Limb (tissue), 2 donors: ENCODE measurements around the gene P3R3URF.
"Not testable (repeated sequence)": the region's sequence is repeated elsewhere in the genome, so short reads cannot be mapped to it uniquely, and the experiment has no call there.

Source experiments
- DNase-seq, 2 donors: peaks; one replicate each; pipeline ENCODE4 v3.0.0-alpha.2; 2016; ENCODE audit errors: extremely low spot score in 2 of 2

Gene P3R3URF

DNA sequence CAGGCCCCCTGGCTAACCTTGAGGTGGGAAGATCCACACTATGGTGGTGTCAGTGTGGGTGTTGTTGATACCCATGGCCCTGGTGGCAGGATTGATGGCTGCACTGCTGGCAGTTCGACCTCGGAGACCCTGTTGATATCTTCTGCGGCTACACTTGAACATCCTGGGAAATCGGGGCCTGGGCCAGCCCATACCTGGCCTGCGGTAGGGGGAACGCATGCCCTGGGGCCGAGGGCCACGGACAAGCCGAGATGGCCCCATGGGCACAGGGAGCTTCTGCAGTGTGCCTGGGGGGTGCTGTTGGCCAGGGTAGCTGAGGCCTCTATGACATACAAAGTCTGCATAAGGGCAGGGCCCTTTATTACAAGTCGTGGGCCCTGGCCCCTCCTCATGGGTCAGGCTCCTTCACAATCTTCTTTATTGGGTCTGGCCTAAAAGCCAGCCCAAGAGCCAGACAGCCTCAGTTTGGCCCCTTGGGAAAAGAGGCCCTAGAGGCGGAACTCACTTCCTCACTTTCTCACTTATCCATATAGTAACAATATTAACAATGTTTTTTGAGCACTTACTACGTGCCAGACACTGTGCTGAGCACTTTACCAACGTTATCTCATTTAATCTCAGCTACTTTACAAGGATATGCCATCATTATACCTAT lies at the start of gene P3R3URF:
TSS of gene P3R3URF (minus strand) at position 278 of the 655 bp plus-strand sequence. CDS start at position 261, 17 bp downstream.
- DNase-seq: no peak

DNA sequence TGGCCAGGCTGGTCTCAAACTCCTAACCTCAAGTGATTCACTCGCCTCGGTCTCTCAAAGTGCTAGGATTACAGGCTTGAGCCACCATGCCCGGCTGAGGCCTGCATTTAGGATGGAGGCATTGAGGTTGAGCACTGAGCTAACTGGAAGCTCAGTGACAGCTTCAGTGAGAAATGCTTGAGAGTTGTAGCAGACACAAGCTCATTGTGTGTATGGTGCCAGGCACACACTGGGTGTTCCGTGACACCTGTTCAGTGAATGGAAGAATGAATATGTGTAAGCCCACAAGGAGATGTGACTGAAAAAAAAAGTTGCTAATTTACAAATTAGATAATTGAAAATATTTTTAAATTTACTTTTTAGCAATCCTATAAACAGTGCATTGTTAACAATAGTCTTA lies 48.7 kb upstream of the P3R3URF start:
- no peak for DNase-seq

DNA sequence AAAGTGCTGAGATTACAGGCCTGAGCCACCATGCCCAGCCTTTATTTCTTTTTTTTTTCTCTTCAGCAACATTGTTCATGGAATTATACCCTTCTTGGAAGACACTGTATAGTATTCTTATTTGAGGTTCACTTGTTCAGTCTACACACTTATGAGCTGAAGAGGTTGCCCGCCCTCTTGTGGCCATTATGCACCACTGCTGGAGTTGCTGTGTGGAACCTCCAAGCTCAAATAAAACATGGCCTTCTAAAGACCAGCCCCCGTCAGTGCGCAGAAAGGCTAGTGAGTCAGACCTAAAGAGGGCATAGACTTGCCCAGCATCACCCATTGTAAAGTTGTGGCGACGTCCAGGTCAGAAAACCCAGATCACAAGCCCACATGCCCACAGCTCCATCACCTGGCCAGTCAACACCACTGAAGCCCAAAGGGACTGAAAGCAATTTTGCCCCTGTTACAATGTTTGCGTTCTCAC lies 47.2 kb upstream of the P3R3URF start:
- DNase-seq: peak; percentile 72 to 87

DNA sequence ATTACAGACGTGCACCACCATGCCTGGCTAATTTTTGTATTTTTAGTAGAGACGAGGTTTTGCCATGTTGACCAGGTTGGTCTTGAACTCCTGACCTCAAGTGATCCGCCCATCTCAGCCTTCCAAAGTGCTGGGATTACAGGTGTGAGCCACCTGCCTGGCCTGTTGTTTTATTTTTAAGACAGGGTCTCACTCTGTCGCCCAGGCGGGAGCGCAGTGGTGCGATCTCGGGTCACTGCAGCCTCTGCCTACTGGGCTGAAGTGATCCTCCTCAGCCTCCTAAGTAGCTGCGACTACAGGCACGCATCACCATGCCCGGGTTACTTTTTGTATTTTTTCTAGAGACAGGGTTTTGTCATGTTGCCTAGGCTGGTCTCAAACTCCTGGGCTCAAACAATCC lies 46.8 kb upstream of the P3R3URF start:
- not testable (repeated sequence) for DNase-seq

DNA sequence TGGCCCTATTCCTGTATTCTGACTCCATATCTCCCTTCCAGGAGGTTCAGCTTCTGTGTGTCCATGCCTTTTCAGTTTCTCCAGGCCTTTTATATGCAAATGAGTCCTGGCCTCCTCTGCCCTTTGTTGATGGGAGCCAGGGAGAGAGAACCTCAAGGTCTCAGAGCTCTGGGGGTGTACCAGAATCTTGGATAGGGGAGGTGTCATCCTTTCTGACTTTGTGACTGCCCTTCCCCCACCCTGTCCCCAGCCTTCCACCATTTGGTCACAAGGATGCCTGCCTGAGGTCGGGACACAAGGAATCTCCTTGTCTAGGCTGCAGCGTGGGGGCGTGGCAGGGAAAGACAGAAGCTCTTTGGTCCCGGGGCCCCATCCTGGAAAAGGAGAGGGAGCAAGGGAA lies 45.5 kb upstream of the P3R3URF start:
- DNase-seq: no peak

DNA sequence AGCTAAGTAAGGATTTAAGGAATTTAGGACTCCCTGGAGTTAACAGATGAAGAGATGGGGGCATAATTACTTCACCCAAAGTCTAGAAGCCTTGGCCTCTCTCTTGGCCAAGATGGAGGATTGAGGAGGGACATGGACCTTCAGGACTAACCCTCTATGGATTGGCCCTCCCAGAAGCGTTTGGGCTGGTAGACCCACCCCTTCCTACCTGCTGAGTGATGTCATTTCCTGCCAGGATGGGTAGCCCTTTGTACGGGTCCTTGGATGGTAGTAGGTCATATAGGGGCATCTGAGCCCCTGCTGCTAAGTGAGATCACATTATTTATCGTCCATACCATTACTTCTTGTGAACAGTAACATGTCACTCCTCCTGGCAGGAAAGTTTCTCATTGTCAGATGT lies 44.5 kb upstream of the P3R3URF start:
- no peak for DNase-seq

DNA sequence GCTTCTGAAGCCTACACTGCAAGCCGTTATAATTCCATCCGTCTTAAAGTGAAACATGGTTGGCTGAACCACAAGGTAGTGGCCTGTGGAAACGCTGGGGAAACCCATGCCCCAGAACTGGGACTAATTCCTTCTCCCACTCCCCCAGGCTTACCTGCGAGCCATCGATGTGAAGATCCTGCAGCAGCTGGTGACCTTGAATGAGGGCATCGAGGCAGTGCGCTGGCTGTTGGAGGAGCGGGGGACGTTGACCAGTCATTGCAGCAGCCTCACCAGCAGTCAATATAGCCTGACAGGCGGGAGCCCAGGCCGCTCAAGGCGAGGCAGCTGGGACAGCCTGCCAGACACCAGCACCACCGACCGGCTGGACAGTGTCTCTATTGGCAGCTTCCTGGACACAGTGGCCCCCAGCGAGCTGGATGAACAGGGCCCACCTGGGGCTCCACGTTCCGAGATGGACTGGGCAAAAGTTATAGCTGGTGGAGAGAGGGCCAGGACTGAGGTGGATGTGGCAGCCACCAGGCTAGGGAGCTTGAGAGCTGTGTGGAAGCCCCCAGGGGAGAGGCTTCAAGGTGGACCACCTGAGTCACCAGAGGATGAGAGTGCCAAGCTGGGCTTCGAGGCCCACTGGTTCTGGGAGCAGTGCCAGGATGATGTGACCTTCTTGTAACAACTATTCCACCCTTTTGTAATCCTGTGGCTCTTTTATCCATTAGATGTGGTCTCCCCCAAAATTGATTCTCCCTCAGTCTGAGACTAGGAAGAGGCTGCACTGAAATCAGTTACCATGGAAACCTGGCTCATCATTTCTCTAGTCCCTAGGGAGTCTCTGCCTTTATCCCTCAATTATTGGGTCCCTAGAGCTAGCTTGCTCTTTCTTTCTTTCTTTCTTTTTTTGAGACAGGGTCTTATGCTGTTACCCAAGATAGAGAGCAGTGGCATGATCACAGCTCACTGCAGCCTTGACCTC lies 43.5 kb upstream of the P3R3URF start:
- DNase-seq: no peak

DNA sequence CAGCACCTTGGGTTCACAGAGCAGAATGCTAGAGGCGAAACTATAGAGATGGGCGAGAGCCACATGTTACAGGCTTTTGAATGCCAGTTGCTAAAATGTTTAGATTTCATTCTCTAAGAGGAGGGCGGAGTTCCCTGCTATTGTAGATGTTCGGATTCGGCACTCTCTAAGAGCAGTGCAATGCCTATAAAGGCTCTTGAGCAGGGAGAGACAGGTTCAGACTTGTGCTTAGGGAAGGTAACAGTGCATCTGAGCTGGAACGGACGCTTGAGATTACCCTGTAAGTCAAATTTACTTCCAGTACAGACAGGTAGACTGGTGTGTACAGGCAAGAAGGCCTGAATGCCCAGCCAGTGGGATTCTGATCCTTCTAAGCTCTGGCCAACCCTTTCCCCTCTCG lies 42.2 kb upstream of the P3R3URF start:
- no peak for DNase-seq

DNA sequence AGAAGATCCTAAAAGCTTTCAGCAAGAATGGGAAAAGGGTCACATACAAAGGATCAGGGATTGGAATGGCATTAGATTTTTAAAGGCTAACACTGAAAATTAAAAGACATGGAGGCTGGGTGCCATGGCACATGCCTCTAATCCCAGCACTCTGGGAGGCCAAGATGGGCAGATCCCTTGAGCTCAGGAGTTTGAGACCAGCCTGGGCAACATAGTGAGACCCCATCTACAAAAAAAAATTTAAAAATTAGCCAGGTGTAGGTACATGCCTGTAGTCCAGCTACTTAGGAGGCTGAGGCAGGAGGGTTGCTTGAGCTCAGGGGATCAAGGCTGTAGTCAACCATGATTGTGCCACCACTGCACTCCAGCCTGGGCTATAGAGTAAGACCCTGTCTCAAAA lies 39.2 kb upstream of the P3R3URF start:
- DNase-seq: no peak

DNA sequence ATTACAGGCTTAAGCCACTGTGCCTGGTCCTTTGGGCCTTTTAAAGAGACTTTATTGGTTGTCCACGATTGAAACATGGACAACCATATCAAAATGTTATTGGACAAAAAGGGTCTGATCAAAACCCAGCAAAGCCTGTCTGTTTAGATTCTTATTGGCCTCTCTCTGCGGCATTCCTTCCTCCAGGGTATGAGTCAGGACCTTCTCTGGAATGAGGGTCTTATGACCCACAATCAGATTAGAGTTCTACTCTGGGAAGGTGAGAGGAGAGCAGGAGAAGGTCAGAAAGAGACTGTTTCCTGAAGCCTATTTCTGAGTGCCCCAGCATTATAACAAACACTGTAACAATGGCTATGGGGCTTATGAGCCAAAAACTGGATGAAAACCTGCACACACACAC lies 34.8 kb upstream of the P3R3URF start:
- DNase-seq: no peak

DNA sequence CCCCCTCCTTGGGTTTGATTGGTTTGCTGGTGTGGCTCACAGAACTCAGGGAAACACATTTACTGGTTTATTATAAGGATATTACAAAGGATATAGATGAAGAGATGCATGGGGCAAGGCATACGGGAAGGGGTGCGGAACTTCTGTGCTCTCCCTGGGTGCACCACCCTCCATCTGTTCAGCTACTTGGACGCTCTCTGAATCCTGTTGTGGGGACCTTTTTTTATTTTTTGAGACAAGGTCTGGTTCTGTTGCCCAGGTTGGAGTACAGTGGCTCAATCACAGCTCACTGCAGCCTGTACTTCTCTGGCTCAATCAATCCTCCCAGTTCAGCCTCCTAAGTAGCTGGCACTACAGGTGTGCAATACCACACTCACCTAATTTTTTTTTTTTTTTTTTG lies 34.3 kb upstream of the P3R3URF start:
- DNase-seq: no peak

DNA sequence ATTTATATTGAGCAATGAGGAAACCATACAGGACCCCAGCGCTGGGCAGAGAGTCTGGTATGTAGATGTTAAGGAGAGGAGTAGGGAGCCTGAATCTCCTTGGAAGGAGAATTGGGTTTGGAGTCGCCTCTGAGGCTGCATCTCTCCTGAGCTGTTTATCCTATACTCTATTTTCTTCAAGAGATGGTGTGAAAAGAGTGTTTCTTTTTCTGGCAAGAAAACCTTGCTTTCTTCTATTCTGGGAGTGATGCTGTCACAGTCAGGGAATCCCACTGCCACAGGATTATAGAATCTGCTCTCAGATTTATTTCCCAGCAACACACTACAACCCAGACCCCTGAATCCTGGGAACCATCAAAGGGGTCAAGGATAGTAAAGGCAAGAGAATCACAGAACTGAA lies 30.1 kb upstream of the P3R3URF start:
- DNase-seq: no peak

DNA sequence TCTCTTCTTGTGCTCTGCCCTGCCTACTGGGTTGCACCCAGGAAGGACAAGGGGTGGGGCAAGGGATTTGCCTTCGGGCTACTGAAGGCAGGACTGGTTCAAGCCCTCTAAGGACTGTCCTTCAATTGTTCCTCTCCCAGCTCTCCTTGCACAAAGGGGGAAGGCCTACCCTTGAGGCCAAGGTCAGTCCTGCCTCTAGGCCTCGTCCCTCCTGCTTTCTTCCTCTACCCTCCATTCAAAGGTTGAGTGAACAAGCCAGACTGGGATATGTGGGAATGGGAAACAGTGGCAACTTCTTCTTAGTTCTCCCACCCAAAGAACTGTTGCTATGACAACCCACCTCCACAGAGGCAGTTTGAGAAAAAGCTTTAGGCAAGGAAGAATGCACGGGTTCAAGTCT lies 29.5 kb upstream of the P3R3URF start:
- DNase-seq: no peak

DNA sequence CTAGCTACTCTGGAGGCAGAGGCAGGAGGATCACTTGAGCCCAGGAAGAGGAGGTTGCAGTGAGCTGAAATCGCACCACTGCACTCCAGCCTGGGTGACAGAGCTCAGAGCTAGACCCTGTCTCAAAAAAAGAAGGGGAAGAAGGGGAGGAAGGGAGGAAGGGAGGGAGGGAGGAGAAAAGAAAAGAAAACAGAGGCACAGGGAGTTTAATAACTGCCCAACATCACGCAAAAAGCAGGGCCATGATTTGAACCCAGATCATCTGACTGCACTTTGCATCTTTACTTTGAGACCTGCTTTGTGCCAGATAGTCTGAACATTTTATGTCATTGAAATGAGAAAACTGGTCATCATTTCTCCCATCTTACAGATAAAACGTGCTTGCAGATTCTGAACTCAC lies 28.9 kb upstream of the P3R3URF start:
- DNase-seq: no peak

DNA sequence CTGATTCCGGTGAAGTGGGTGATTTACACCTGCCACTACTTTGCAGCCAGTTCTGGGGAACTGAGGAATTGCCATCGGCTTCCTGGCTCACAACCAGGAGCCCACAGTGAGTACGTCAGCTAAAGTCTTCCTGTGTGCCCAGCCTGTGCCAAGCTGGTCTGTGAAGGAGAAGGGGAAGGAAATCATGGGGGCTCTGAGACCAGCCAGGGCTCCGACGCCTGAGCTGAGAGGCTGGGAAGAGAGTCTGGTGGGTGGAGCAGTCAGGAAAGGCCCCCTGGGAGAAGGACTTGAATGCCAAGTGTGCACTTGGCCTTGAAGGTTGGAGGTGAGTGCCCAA lies 28.1 kb upstream of the P3R3URF start:
- DNase-seq: no peak

DNA sequence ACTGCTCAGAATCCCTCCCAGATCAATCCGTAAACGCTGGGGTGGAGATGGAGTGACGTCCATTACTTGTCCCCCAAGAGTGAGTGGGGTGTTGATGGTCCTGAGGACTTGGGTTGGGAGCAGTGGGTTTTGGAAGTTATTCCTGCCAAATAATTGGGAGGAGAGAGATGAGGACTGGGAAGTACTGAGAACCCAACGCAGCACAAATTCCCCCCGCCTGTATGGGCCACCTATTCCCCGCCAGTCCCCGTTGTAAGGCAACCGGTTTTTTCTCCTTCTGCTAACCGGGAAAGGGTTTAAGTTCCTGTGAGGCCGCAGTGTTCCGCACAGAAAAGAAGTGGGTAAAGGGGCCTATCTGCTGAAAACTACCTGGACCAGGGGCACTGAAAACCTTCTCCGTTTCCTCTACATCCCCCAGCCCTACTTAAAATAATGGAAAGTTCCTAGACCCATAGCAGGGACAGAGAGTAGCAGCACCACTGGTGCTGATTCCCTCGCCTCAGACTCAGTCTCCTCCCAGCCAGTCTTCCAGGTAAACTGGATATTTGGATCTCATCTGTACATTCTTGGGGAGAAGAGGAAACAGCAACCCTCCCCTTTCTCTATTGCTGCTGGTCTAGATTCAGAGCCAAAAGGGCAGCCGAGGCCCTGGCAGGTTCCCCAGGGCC lies 27.6 kb upstream of the P3R3URF start:
- DNase-seq: no peak

DNA sequence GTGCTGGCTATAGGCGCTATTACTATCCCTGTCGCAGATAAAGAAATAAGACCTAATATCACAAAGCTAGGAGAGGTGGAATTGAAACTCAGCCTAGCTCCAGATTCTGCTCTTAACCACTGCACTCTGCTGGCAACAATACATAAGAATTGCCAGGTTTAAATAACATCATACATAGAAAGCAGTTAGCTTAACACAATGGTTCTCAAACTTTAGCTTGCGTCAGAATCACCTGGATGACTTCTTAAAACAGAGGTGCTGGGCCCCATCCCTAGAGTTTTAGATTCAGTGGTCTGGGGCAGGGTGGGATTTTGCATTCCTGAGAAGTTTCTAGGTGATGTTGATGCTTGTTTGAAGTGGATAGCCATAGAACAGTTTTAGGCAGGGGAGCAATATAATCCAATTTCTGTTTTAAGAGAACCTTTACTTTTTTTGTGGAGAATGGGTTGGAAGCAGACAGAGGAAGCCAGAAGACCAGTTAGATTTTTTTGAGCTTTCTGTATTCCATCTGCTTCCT lies 23.0 kb upstream of the P3R3URF start:
- no peak for DNase-seq

DNA sequence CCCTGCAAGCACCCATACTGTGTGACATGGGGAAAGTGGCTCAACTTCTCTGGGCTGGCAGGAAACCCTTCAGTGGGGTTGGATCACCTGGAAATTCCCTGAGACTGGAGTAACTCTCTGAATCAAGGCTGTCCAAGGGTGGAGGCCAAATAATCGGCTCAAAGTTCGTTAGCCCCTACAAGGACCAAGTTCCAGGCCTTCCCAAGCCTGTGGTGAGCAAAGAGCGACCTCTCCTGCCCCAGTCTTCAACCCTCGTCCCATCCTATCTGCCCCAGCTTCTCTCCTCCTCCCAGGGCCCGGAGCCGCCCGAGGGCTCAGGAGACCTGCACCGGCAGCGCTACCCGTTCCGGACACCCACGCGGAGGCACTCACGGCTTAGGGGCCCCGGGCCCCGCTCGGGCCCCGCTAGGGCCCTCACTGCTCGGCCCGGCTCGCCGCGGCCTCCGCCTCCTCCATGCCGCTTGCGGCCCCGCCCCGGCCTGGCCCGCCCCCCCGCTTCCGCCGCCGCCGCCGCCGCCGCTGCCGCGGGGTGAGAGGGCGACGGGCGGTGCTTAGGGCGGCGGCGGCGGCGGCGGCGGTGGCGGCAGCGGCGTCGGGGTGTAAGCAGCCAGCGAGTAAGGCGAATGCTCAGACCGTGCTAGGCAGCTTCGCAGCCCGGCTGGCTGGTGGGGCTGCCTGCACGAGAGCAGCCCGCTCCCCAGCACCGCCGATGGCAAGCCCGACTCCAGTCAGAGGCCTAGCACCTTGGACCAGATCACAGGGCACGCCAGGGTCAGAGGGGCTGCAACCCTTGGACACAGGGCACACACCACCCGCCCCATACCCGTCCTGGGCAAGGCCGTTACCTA lies 21.9 kb upstream of the P3R3URF start, which contains the start of gene POMGNT1:
TSS of gene POMGNT1 (minus strand) at position 471 of the 848 bp plus-strand sequence. CDS start 613 bp downstream, outside the sequence.
- peak; percentile 34 to 85 for DNase-seq

DNA sequence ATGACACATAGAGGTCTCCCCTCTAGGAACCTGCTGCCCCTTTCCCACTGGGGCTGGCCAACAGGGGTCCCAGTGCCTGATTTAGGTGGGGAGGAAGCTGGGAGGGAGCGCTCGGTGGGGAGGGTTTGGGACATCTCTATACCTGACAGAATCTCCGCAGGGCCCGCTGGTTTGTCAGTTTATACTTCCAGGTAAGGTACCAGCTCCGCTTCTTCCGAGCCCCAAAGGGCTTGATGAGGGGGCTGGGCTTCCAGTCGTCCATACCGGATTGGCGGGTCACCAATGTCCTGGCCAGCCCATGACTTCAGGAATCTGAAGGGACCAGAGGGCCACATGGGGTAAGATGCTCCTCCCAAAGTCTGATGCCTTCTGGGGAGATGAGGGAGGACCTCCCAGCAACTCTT lies 21.3 kb upstream of the P3R3URF start:
- no peak for DNase-seq

DNA sequence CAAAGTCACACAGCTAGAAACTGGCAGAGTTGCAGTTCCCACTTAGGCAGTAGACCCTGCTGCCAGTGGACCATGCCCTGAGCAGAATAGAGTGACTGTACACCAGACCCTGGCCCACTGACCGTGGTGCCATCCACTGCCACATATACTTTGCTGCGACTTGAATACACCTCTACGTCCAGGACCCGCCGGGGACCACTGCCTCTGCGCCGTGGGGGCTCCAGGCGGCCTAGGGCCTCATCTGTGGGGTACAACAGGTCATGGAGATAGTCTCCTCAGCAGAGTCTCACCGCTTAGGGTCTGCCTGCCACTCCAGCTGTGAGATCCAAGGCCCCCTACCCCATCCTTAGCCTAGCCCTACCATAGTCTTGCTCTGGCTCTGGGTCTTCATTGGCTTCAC lies 20.3 kb upstream of the P3R3URF start:
- DNase-seq: no peak

DNA sequence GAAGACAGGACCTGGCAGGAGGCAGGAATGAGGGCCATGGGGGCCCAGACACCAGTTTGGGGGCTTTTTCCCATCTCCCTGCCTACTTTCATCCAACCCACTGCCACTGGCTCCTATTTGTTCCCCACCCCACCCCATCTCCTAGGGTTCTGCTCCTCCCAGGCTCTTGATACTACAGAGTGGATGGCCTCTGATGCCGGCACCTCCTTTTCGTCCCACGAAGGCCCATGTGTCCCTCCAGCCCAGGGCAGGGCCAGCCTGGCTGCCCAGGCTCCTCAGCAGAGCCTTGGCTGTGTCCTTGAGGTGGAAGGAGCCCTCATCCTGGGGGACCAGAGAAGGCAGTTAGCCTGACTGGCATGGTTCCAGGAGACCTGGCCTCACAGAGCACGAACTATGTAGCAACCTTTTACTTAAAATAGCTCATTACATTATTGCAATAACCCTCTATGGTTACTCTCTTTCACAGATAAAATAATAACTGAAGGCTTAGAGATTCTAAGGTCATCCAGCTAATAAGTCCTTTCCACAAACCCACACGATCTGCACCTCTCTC lies 18.4 kb upstream of the P3R3URF start:
- no peak for DNase-seq
